Neural progenitor cell (in vitro differentiated cells): ENCODE results near the gene PACS1. TPM values are rescaled to one million over a fixed set of nuclear protein-coding genes. Genes with fewer than 3 reads are reported as not detected.

Experiments used
- DNase-seq: peaks from one replicate; pipeline ENCODE4 v3.0.0-alpha.2; 2016; ENCODE audit warnings: low spot score
- H2AFZ ChIP-seq: fragments of 200-600 bp; sonication (generic); replicated peaks from 2 replicates; pipeline ENCODE4 v1.6.1; 2016; ENCODE audit warnings: antibody characterized with exemption
- H3F3A ChIP-seq: fragments of 200-600 bp; sonication (generic); 2 replicates; pipeline ENCODE4 v1.6.1; 2016; ENCODE audit warnings: antibody characterized with exemption, low read depth
- H3K27ac ChIP-seq: fragments of 200-600 bp; sonication (generic); 2 replicates; pipeline ENCODE4 v1.5.1; 2016; ENCODE audit warnings: mild to moderate bottlenecking
- H3K27me3 ChIP-seq: fragments of 200-600 bp; sonication (generic); 2 replicates; pipeline ENCODE4 v1.6.1; 2016; ENCODE audit warnings: mild to moderate bottlenecking, moderate library complexity
- H3K36me3 ChIP-seq: fragments of 200-600 bp; sonication (generic); 2 replicates; pipeline ENCODE4 v1.5.1; 2016
- H3K4me1 ChIP-seq: fragments of 200-600 bp; sonication (generic); 2 replicates; pipeline ENCODE4 v1.6.1; 2016; ENCODE audit warnings: mixed run types
- H3K4me2 ChIP-seq: fragments of 200-600 bp; sonication (generic); 2 replicates; pipeline ENCODE4 v1.6.1; 2016
- H3K4me3 ChIP-seq: fragments of 200-600 bp; sonication (generic); 2 replicates; pipeline ENCODE4 v1.5.1; 2016
- H3K79me2 ChIP-seq: fragments of 200-600 bp; sonication (generic); 2 replicates; pipeline ENCODE4 v1.6.1; 2016; ENCODE audit warnings: low read depth
- H3K9ac ChIP-seq: fragments of 200-600 bp; sonication (generic); 2 replicates; pipeline ENCODE4 v1.6.1; 2016
- H3K9me3 ChIP-seq: fragments of 200-600 bp; sonication (generic); 2 replicates; pipeline ENCODE4 v1.5.1; 2016; ENCODE audit warnings: low read depth
- H4K20me1 ChIP-seq: fragments of 200-600 bp; sonication (generic); 2 replicates; pipeline ENCODE4 v1.6.1; 2016; ENCODE audit warnings: low read depth
- H3K27ac Mint-ChIP-seq: 3 replicates; pipeline ENCODE4 v1.8.0; 2021; ENCODE audit warnings: mixed read lengths
- H3K27me3 Mint-ChIP-seq: 2 replicates; pipeline ENCODE4 v1.8.0; 2022; ENCODE audit warnings: low read depth, mild to moderate bottlenecking, inconsistent platforms, moderate library complexity, mixed read lengths; ENCODE audit not compliant: insufficient read depth
- H3K36me3 Mint-ChIP-seq: 3 replicates; pipeline ENCODE4 v1.8.0; 2021; ENCODE audit warnings: mixed read lengths
- H3K4me1 Mint-ChIP-seq: 3 replicates; pipeline ENCODE4 v1.8.0; 2021; ENCODE audit warnings: mixed read lengths
- H3K4me3 Mint-ChIP-seq: 3 replicates; pipeline ENCODE4 v1.8.0; 2021; ENCODE audit warnings: mild to moderate bottlenecking, moderate library complexity, mixed read lengths
- H3K9me3 Mint-ChIP-seq: 3 replicates; pipeline ENCODE4 v1.8.0; 2020; ENCODE audit warnings: mixed read lengths
- EZH2 ChIP-seq: fragments of 200-600 bp; sonication (generic); IDR thresholded peaks from 2 replicates; pipeline ENCODE4 v1.6.1; 2017; ENCODE audit warnings: antibody characterized with exemption, mild to moderate bottlenecking, moderate library complexity
- EZH2phosphoT487 ChIP-seq: fragments of 200-600 bp; sonication (generic); IDR thresholded peaks from 2 replicates; pipeline ENCODE4 v1.6.1; 2017; ENCODE audit warnings: antibody characterized with exemption
- total RNA-seq: library from RNA; depleted of rRNA; stranded (reverse); fragments of >200 nt; gene quantifications from 2 replicates; pipeline ENCODE4 v1.2.3, GENCODE V29; 2015; ENCODE audit warnings: low replicate concordance
- TF ChIP-seq, protein P1 (sequence below): fragments of 200-600 bp; sonication (generic); IDR thresholded peaks from 2 replicates; pipeline ENCODE4 v1.5.1; 2017; ENCODE audit warnings: antibody characterized with exemption, mild to moderate bottlenecking

The PACS1 gene
- total RNA-seq, 1 donor from 2014 or later = 13.4 TPM

DNA sequence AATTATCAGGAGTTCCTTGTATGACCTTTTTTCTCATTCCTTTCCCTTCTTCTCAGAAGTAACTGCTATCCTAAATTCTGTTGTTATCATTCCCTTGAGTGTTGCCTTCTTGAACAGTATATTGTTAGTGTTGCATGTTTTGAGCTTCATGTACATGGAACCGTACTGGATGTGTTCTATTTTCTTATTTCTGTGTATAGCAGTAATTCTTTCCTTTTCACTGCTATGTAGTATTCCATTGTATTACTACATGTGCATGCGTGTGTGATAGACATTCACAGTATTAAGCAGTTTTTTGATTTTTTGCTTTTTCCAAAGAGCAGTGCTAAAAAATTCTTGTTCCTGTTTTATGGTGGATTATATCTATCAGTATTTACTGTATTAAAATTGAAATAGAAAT lies 108.1 kb downstream of the PACS1 start:
- Histone ChIP-seq H2AFZ (no peak overlapping the region), H3K4me1 (peaks cover under 1% of the 10 kb centered on the region), H3K9me3 (no peaks in the 10 kb centered on the region), H3K27me3 (no peaks in the 10 kb centered on the region), H4K20me1 (no peaks in the 10 kb centered on the region), H3K36me3 (no peaks in the 10 kb centered on the region), H3F3A (peaks cover 1% of the 10 kb centered on the region), H3K27ac (no peak overlapping the region), H3K79me2 (peaks cover 3% of the 10 kb centered on the region), H3K4me2 (no peak overlapping the region), H3K4me3 (no peak overlapping the region), H3K9ac (no peak overlapping the region)
- no peak overlapping the region for H3K27ac Mint-ChIP-seq
- H3K9me3 Mint-ChIP-seq = no peaks in the 10 kb centered on the region
- no peaks in the 10 kb centered on the region for H3K36me3 Mint-ChIP-seq
- H3K4me1 Mint-ChIP-seq = peaks cover under 1% of the 10 kb centered on the region
- H3K4me3 Mint-ChIP-seq = no peak overlapping the region
- no peaks in the 10 kb centered on the region for H3K27me3 Mint-ChIP-seq
- no peak for DNase-seq
- TF ChIP-seq EZH2phosphoT487 = no peak
- TF ChIP-seq EZH2 = no peak
- TF ChIP-seq, protein P1, sequence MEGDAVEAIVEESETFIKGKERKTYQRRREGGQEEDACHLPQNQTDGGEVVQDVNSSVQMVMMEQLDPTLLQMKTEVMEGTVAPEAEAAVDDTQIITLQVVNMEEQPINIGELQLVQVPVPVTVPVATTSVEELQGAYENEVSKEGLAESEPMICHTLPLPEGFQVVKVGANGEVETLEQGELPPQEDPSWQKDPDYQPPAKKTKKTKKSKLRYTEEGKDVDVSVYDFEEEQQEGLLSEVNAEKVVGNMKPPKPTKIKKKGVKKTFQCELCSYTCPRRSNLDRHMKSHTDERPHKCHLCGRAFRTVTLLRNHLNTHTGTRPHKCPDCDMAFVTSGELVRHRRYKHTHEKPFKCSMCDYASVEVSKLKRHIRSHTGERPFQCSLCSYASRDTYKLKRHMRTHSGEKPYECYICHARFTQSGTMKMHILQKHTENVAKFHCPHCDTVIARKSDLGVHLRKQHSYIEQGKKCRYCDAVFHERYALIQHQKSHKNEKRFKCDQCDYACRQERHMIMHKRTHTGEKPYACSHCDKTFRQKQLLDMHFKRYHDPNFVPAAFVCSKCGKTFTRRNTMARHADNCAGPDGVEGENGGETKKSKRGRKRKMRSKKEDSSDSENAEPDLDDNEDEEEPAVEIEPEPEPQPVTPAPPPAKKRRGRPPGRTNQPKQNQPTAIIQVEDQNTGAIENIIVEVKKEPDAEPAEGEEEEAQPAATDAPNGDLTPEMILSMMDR = no peak

DNA sequence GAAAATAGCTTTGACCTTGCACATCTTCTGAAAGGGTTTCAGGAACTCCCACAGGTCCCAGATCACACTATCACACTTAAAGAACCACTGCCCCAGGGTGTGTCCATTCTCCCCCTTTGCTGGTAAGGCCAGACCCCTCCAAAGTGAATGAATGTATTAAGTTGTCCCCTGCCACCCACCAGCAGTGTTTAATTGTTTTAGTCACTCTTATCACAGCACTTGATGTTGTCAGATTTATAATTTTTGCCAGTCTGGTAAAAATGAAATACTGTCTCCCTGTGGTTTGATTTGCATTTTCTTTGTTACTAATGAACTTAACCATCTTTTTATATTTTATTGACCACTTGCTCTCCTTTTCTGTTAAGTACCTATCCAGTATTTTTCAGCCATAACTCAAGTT lies 108.8 kb downstream of the PACS1 start:
- Histone ChIP-seq H4K20me1 (no peaks in the 10 kb centered on the region), H2AFZ (no peak overlapping the region), H3F3A (peaks cover 7% of the 10 kb centered on the region), H3K4me3 (no peak overlapping the region), H3K4me2 (no peak overlapping the region), H3K9ac (no peak overlapping the region), H3K9me3 (no peaks in the 10 kb centered on the region), H3K27me3 (no peaks in the 10 kb centered on the region), H3K79me2 (peaks cover 3% of the 10 kb centered on the region), H3K4me1 (peaks cover 5% of the 10 kb centered on the region), H3K36me3 (no peaks in the 10 kb centered on the region), H3K27ac (no peak overlapping the region)
- H3K4me1 Mint-ChIP-seq = peaks cover 7% of the 10 kb centered on the region
- no peaks in the 10 kb centered on the region for H3K9me3 Mint-ChIP-seq
- H3K4me3 Mint-ChIP-seq = no peak overlapping the region
- H3K36me3 Mint-ChIP-seq = no peaks in the 10 kb centered on the region
- H3K27ac Mint-ChIP-seq = no peak overlapping the region
- TF ChIP-seq, protein P1 = no peak
- TF ChIP-seq EZH2 = no peak
- no peak for TF ChIP-seq EZH2phosphoT487
- DNase-seq = no peak
- H3K27me3 Mint-ChIP-seq = no peaks in the 10 kb centered on the region

DNA sequence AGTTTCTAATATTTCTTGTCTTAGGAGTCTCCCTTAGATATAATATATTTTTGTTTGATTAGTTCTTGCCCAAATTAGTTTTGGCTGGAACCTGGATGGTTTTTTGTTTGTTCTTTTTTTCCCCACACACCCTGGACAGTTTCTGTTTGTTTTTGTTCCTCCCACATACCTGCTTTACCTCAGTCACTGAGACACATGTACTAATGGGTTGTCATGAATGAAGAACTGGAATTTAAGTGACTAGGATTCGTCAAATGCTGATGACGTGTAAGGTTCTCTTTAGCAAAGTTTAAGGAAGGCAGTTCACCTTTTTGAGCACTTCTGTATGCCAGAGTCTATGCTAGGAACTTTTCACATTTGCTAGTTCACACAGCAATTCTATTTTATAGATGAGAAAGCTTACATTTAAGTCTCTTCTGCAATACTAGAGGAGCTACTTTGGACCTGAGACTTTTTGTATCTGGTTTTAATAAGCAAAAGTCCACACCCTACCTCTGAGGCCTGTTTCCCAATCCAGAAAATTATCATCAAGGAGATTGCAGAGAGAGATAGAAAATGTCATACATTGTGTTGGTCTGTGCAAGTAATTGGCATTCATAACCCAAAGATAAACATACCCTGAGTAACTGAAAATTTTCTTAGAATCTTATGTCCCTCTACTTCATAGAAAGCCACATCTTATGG lies 111.7 kb downstream of the PACS1 start:
- no peak overlapping the region for H3K9ac ChIP-seq
- Mint-ChIP-seq H3K4me3 (no peak overlapping the region), H3K9me3 (no peaks in the 10 kb centered on the region), H3K27me3 (no peaks in the 10 kb centered on the region), H3K27ac (no peak overlapping the region), H3K36me3 (no peaks in the 10 kb centered on the region), H3K4me1 (peaks cover 19% of the 10 kb centered on the region)
- H3K27ac ChIP-seq = no peak overlapping the region
- no peak overlapping the region for H3K4me3 ChIP-seq
- peaks cover 3% of the 10 kb centered on the region for H3K79me2 ChIP-seq
- no peaks in the 10 kb centered on the region for H3K9me3 ChIP-seq
- peaks cover 12% of the 10 kb centered on the region for H3K4me1 ChIP-seq
- no peaks in the 10 kb centered on the region for H4K20me1 ChIP-seq
- no peak overlapping the region for H3K4me2 ChIP-seq
- no peaks in the 10 kb centered on the region for H3K36me3 ChIP-seq
- H3K27me3 ChIP-seq = no peaks in the 10 kb centered on the region
- H3F3A ChIP-seq = peaks cover 11% of the 10 kb centered on the region
- H2AFZ ChIP-seq = no peak overlapping the region
- TF ChIP-seq EZH2 (no peak), EZH2phosphoT487 (no peak)
- TF ChIP-seq, protein P1 = no peak
- no peak for DNase-seq
